GOT3 (cell line): ENCODE data around the gene WNT9B.

Experiments
- DNase-seq: peaks from one replicate; lab custom pipeline; 2025; ENCODE audit warnings: mixed read lengths; lab: John Stamatoyannopoulos, UW

WNT9B gene

GRCh38 chr17:46851029-46851741 lies at the start of gene WNT9B:
TSS of gene WNT9B (plus strand) at chr17:46851583. CDS start at chr17:46851639, 56 bp downstream.
- no peak for DNase-seq

GRCh38 chr17:46802800-46803199 lies 48.6 kb upstream of the WNT9B start:
- no peak for DNase-seq

GRCh38 chr17:46803544-46803943 lies 47.8 kb upstream of the WNT9B start:
- DNase-seq = no peak

GRCh38 chr17:46805771-46806170 lies 45.6 kb upstream of the WNT9B start:
- no peak for DNase-seq

GRCh38 chr17:46809110-46809571 lies 42.2 kb upstream of the WNT9B start:
- DNase-seq = no peak

- no peak for DNase-seq
These were observed 40.5 kb upstream of the WNT9B start for GRCh38 chr17:46810837-46811236.

- DNase-seq = no peak
These were observed 39.3 kb upstream of the WNT9B start for GRCh38 chr17:46811978-46812583.

GRCh38 chr17:46812624-46813318 lies 38.6 kb upstream of the WNT9B start:
- no peak for DNase-seq

GRCh38 chr17:46813920-46814319 lies 37.5 kb upstream of the WNT9B start:
- no peak for DNase-seq

- no peak for DNase-seq
These were observed 36.9 kb upstream of the WNT9B start for GRCh38 chr17:46814446-46814845.

- DNase-seq = no peak
These were observed 35.7 kb upstream of the WNT9B start for GRCh38 chr17:46815474-46816353.

GRCh38 chr17:46817151-46817900 lies 34.1 kb upstream of the WNT9B start:
- no peak for DNase-seq

- no peak for DNase-seq
These were observed 33.5 kb upstream of the WNT9B start for GRCh38 chr17:46817901-46818209.

GRCh38 chr17:46818316-46818928 lies 33.0 kb upstream of the WNT9B start, which contains the start of gene WNT3:
TSS of gene WNT3 (minus strand) at chr17:46818692. CDS start at chr17:46818597, 95 bp downstream.
- no peak for DNase-seq

GRCh38 chr17:46818929-46819859 lies 32.2 kb upstream of the WNT9B start:
- DNase-seq = no peak

GRCh38 chr17:46819906-46820351 lies 31.5 kb upstream of the WNT9B start:
- DNase-seq = no peak

GRCh38 chr17:46820592-46821450 lies 30.6 kb upstream of the WNT9B start:
- no peak for DNase-seq

GRCh38 chr17:46821482-46822387 lies 29.6 kb upstream of the WNT9B start:
- no peak for DNase-seq
